Cardiac muscle cell (in vitro differentiated cells and primary cell): ENCODE results near the gene XXYLT1. TPM values are rescaled to one million over a fixed set of nuclear protein-coding genes. Genes with fewer than 3 reads are reported as not detected.

Source experiments
- DNase-seq, 2 donors: peaks; one replicate each; pipeline versions ENCODE4 v3.0.0 to v3.0.0-alpha.2; 2010 to 2017; ENCODE audit warnings: low read depth in 1 of 2, low spot score in 1 of 2
- H3K27ac ChIP-seq: fragments of 200-600 bp; sonication (generic); 2 replicates; pipeline ENCODE4 v1.5.1; 2016
- H3K27me3 ChIP-seq: fragments of 200-600 bp; sonication (generic); 2 replicates; pipeline ENCODE4 v1.6.0; 2016; ENCODE audit warnings: control low read depth
- H3K36me3 ChIP-seq: fragments of 200-600 bp; sonication (generic); 2 replicates; pipeline ENCODE4 v1.5.1; 2016; ENCODE audit warnings: control low read depth
- H3K4me1 ChIP-seq: fragments of 200-600 bp; sonication (generic); 2 replicates; pipeline ENCODE4 v1.8.1; 2017; ENCODE audit warnings: low read depth, mild to moderate bottlenecking, mixed run types
- H3K4me3 ChIP-seq: fragments of 200-600 bp; sonication (generic); 2 replicates; pipeline ENCODE4 v1.5.1; 2016; ENCODE audit warnings: mild to moderate bottlenecking
- H3K9me3 ChIP-seq: fragments of 200-600 bp; sonication (generic); 2 replicates; pipeline ENCODE4 v1.5.1; 2017; ENCODE audit warnings: low read depth, mild to moderate bottlenecking, control low read depth
- CTCF ChIP-seq: IDR thresholded peaks from 2 replicates; pipeline ENCODE4 v1.5.1; 2012; ENCODE audit warnings: low read depth, mild to moderate bottlenecking, low read length
- polyA plus RNA-seq: library from polyadenylated mRNA; unstranded; fragments of >200 nt; fragmentation: Nextera tagmentation; extraction: Ambion mirVana; gene quantifications from 2 replicates; pipeline ENCODE4 v1.2.1, GENCODE V29; 2016
- total RNA-seq: library from RNA; depleted of rRNA; stranded (reverse); fragments of >200 nt; gene quantifications from 2 replicates; pipeline ENCODE4 v1.2.3, GENCODE V29; 2016

Gene XXYLT1
- total and polyA plus RNA-seq, 2 experiments from 2014 or later: 52.5 to 62.2 TPM

- Histone ChIP-seq H3K4me1 (no peaks in the 10 kb centered on the region), H3K27me3 (peaks cover 1% of the 10 kb centered on the region), H3K9me3 (no peaks in the 10 kb centered on the region), H3K4me3 (no peak overlapping the region), H3K27ac (no peak overlapping the region), H3K36me3 (no peaks in the 10 kb centered on the region)
- no peak for TF ChIP-seq CTCF
- no peak for DNase-seq
Observed at GRCh38 chr3:195045481-195046210, 225.3 kb downstream of the XXYLT1 start.

DNA sequence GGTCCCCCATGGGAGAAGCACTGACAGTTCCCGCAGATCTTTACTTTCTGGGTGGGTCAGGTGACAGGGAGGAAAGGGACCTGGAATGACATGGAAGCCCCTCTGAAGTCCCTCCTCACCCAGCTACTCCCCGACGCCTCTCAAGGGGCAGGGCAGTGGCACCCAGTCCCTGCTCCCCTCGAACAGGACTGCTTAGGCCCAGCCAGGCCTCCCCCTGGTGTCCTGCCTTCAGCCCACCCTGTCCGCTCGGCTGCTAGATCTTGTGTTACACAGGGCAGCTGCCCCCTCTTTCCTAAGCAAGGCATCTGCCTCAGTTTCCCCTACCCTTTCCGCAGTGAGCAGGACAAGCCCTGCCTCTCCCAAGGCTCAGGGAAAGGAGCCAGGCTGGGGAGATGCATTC lies 226.5 kb downstream of the XXYLT1 start:
- H3K4me1 ChIP-seq: no peaks in the 10 kb centered on the region
- DNase-seq: no peak
- H3K27me3 ChIP-seq: no peaks in the 10 kb centered on the region
- H3K36me3 ChIP-seq: no peaks in the 10 kb centered on the region
- H3K4me3 ChIP-seq: no peak overlapping the region
- TF ChIP-seq CTCF: no peak
- H3K9me3 ChIP-seq: no peaks in the 10 kb centered on the region
- H3K27ac ChIP-seq: no peak overlapping the region

DNA sequence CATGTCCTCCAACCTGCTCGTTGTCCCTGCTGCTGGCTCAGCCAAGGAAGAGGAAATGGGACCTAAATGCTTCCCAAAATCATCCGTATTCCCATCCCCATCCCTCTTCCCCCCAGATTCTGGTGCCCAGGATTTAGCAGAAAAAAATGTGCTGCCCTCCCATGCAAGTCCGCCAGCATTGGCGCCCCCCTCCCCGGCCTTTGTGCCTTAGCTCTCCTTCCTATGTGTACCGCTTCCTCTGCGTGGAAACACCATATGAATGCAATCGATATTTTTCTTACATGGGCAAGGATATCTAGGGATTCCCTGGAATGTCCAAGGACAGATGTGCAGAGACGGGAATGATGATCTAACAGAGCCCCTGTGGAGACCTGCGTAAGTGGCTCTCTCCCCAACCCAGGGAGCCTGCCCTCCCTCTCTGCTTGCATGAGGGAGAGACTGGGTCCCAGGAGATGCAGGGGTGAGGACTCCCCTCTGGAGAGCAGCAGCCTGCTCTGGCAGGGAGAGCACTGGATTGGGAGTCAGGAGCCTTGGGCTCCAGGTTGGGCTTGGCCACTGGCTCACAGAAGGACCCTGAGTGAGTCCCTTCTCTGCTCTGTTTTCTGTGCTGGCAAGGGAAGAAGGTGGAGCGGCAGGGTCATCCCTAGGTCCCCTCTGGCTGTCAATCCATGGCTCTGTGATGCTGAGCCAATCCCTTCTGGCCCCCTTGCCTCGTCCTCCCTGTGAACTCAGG lies 227.2 kb downstream of the XXYLT1 start:
- Histone ChIP-seq H3K4me1 (no peaks in the 10 kb centered on the region), H3K27ac (no peak overlapping the region), H3K27me3 (no peaks in the 10 kb centered on the region), H3K9me3 (no peaks in the 10 kb centered on the region), H3K4me3 (no peak overlapping the region), H3K36me3 (no peaks in the 10 kb centered on the region)
- no peak for TF ChIP-seq CTCF
- DNase-seq: no peak

GRCh38 chr3:195042743-195043606 lies 228.0 kb downstream of the XXYLT1 start:
- Histone ChIP-seq H3K27me3 (no peaks in the 10 kb centered on the region), H3K27ac (no peak overlapping the region), H3K4me3 (no peak overlapping the region), H3K9me3 (no peaks in the 10 kb centered on the region), H3K4me1 (no peaks in the 10 kb centered on the region), H3K36me3 (no peaks in the 10 kb centered on the region)
- DNase-seq: peak in 1 of 2 donors; percentile 13
- TF ChIP-seq CTCF: no peak

GRCh38 chr3:195041871-195042742 lies 228.9 kb downstream of the XXYLT1 start:
- peak in 1 of 2 donors; percentile 34 for DNase-seq
- H3K27me3 ChIP-seq: no peaks in the 10 kb centered on the region
- no peak for TF ChIP-seq CTCF
- H3K9me3 ChIP-seq: no peaks in the 10 kb centered on the region
- H3K4me3 ChIP-seq: no peak overlapping the region
- H3K36me3 ChIP-seq: no peaks in the 10 kb centered on the region
- no peak overlapping the region for H3K27ac ChIP-seq
- no peaks in the 10 kb centered on the region for H3K4me1 ChIP-seq
